Measurements from ENCODE around the gene ROBO1. TPM values are rescaled to one million over a fixed set of nuclear protein-coding genes. Genes with fewer than 3 reads are reported as not detected.

The ROBO1 gene
- total RNA-seq, 1 donor: 69.8 TPM

DNA sequence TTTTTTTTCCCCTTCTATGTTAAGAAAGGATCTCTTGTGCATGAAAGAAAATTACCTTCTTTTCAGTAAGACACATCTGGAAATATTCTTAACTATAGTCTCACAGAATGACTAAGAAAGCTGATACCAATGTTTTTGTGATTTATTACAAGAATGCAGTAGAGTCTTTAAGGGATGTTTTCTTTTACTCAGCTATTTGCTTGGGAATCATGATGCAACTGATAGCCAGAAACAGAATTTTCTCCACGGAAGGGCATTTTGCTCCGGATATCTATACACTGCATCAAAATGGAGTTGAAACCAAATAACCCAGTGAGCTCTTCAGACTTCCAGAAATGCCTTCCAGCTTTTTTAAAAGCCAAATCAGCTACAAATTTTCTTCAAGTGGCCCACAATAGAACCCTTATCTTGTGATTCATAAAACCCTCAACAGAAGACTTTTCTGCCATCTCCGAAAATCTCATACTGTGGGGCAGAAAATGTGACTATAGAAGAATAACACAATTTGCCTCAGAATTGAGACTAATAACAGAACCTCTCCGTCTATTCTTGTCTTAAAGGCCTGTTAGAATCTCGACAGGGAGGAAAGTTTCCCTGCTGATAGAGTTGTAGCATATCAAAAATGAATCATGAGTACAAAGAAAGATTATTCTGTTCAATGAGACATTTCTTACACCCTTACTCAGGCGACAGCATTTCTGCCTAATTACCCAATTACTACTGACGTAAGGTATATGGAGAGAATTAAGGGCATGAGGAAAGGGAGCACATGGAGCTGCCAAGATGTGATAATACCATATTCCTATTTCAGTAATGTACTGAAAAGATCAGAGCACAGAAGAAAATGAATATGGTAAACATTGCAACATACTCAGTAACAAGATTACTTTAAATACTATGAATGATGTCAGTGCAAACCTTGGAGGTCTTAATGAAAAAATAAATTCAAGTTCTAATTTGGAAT lies 900.1 kb downstream of the ROBO1 start:
- Histone ChIP-seq H2AFZ (ENCODE audit: low read length) (no peak overlapping the region), H3K79me2 (ENCODE audit: insufficient read depth, low read length) (no peaks in the 10 kb centered on the region), H3K9me3 (ENCODE audit: low read depth, low read length) (no peaks in the 10 kb centered on the region), H3K4me3 (ENCODE audit: insufficient read depth, low read length) (peak overlapping the region; percentile 2), H4K20me1 (ENCODE audit: insufficient read depth, low read length) (no peaks in the 10 kb centered on the region), H3K4me1 (ENCODE audit: insufficient read depth, low read length) (peaks cover 13% of the 10 kb centered on the region), H3K27me3 (ENCODE audit: insufficient read depth, low read length) (no peaks in the 10 kb centered on the region), H3K36me3 (ENCODE audit: insufficient read depth, low read length) (no peaks in the 10 kb centered on the region), H3K27ac (ENCODE audit: low read depth, low read length) (peak overlapping the region; percentile 29), H3K4me2 (ENCODE audit: insufficient read depth, low read length) (peak overlapping the region; percentile 55)
- TF ChIP-seq, protein P1, sequence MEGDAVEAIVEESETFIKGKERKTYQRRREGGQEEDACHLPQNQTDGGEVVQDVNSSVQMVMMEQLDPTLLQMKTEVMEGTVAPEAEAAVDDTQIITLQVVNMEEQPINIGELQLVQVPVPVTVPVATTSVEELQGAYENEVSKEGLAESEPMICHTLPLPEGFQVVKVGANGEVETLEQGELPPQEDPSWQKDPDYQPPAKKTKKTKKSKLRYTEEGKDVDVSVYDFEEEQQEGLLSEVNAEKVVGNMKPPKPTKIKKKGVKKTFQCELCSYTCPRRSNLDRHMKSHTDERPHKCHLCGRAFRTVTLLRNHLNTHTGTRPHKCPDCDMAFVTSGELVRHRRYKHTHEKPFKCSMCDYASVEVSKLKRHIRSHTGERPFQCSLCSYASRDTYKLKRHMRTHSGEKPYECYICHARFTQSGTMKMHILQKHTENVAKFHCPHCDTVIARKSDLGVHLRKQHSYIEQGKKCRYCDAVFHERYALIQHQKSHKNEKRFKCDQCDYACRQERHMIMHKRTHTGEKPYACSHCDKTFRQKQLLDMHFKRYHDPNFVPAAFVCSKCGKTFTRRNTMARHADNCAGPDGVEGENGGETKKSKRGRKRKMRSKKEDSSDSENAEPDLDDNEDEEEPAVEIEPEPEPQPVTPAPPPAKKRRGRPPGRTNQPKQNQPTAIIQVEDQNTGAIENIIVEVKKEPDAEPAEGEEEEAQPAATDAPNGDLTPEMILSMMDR (IDR thresholded peaks at IDR 0.05; ENCODE audit: extremely low read depth, low read depth, low read length): no peak
- DNase-seq (ENCODE audit: insufficient read length, low spot score, missing footprints): no peak

DNA sequence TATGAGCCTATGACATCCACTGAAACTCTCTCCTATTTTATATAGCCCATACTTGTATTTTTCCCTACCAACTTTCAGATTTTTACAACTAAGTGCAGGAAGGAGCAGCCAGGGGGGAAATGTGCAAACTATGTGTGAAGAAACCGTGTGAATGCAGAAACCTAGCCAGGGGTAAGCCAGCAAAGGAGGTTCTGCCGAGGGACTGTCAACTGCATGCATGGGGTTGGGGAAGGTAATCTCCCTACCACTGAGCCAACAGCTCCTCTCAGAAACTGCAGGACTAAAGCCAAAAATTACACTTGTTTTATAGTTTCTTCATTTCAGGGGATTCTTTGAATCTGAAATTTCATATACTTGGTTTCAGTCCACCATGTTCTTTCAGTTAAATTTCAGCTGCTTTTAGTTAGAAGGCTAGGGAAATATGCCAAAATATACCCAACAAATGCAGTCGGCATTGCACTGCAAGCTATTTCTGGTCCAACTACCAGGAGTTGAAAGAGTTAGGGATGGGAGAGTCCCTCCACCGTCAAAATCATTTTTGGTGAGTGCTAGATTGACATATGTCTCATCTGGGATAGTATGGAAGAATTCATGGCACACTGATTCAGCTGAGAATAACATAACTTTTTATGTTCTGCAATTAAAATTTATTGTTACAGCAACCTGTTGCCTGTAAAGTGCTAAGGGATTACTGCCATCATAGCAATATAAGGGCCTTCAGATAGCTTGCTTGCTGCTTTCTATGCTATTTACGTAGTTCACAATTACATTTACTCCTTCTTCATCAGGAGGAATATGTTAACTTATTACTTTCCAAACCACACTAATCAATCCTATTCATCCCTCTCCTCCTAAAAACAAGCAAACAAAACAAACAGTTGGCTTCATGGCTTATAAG lies 904.2 kb downstream of the ROBO1 start:
- DNase-seq (ENCODE audit: insufficient read length, low spot score, missing footprints): no peak
- no peaks in the 10 kb centered on the region for H3K36me3 ChIP-seq (ENCODE audit: insufficient read depth, low read length)
- H3K4me2 ChIP-seq (ENCODE audit: insufficient read depth, low read length): no peak overlapping the region
- H3K9me3 ChIP-seq (ENCODE audit: low read depth, low read length): no peaks in the 10 kb centered on the region
- H3K27ac ChIP-seq (ENCODE audit: low read depth, low read length): no peak overlapping the region
- H4K20me1 ChIP-seq (ENCODE audit: insufficient read depth, low read length): no peaks in the 10 kb centered on the region
- H2AFZ ChIP-seq (ENCODE audit: low read length): no peak overlapping the region
- no peak overlapping the region for H3K4me3 ChIP-seq (ENCODE audit: insufficient read depth, low read length)
- TF ChIP-seq, protein P1 (IDR thresholded peaks at IDR 0.05; ENCODE audit: extremely low read depth, low read depth, low read length): no peak
- H3K27me3 ChIP-seq (ENCODE audit: insufficient read depth, low read length): no peaks in the 10 kb centered on the region
- H3K4me1 ChIP-seq (ENCODE audit: insufficient read depth, low read length): peaks cover 13% of the 10 kb centered on the region
- H3K79me2 ChIP-seq (ENCODE audit: insufficient read depth, low read length): no peaks in the 10 kb centered on the region

DNA sequence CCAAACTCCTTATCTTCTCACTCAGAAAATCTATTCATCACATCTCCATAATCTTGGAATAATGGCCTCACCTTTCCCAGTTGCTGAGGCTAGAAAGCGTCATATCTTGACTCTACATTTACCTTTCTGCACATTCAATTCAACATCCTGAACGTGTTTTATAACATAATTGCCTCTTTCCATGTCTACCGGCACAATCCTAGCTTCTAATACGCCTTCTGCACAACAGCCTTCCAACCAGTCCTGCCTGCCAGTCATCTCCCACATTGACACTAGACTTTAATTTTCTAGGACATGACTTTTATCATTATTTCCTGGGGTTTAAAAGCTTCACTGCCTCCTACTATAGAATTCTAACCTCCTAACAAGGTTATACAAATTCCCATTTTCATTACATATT lies 906.6 kb downstream of the ROBO1 start:
- H3K79me2 ChIP-seq (ENCODE audit: insufficient read depth, low read length): no peaks in the 10 kb centered on the region
- H3K27me3 ChIP-seq (ENCODE audit: insufficient read depth, low read length): no peaks in the 10 kb centered on the region
- no peaks in the 10 kb centered on the region for H3K4me1 ChIP-seq (ENCODE audit: insufficient read depth, low read length)
- no peak overlapping the region for H3K4me2 ChIP-seq (ENCODE audit: insufficient read depth, low read length)
- H3K36me3 ChIP-seq (ENCODE audit: insufficient read depth, low read length): no peaks in the 10 kb centered on the region
- no peak overlapping the region for H2AFZ ChIP-seq (ENCODE audit: low read length)
- no peaks in the 10 kb centered on the region for H4K20me1 ChIP-seq (ENCODE audit: insufficient read depth, low read length)
- TF ChIP-seq, protein P1 (IDR thresholded peaks at IDR 0.05; ENCODE audit: extremely low read depth, low read depth, low read length): no peak
- no peak overlapping the region for H3K4me3 ChIP-seq (ENCODE audit: insufficient read depth, low read length)
- no peak overlapping the region for H3K27ac ChIP-seq (ENCODE audit: low read depth, low read length)
- no peak for DNase-seq (ENCODE audit: insufficient read length, low spot score, missing footprints)
- H3K9me3 ChIP-seq (ENCODE audit: low read depth, low read length): no peaks in the 10 kb centered on the region
